Breast epithelium (tissue), 4 donors: ENCODE results near the gene RNF40. TPM values are rescaled to one million over a fixed set of nuclear protein-coding genes. Genes with fewer than 3 reads are reported as not detected.

Source experiments
- DNase-seq, 2 donors: peaks; one replicate each; pipeline ENCODE4 v3.0.0-alpha.2; 2019; ENCODE audit warnings: low spot score in 2 of 2
- H3K27ac ChIP-seq, 2 donors: fragments of 200-600 bp; sonication (generic) in 1 of 2; one replicate each; pipeline ENCODE4 v1.5.1; 2016 to 2019; ENCODE audit warnings: mild to moderate bottlenecking in 1 of 2
- H3K27me3 ChIP-seq, 2 donors: fragments of 200-600 bp; sonication (generic) in 1 of 2; one replicate each; pipeline versions ENCODE4 v1.5.1 to v1.6.0; 2017 to 2019; ENCODE audit warnings: control low read depth in 1 of 2, mild to moderate bottlenecking in 1 of 2
- H3K36me3 ChIP-seq: fragments of 200-600 bp; one replicate; pipeline ENCODE4 v1.5.1; 2019
- H3K4me1 ChIP-seq, 2 donors: fragments of 200-600 bp; sonication (generic); one replicate each; pipeline ENCODE4 v1.5.1; 2016 to 2019; ENCODE audit warnings: control low read depth in 1 of 2
- H3K4me3 ChIP-seq, 3 donors: fragments of 200-600 bp; sonication (generic); 1 replicate in 2 of 3; 2 replicates in 1 of 3; pipeline ENCODE4 v1.5.1; 2016 to 2019; ENCODE audit warnings: mild to moderate bottlenecking in 3 of 3, moderate library complexity in 2 of 3
- H3K9me3 ChIP-seq, 2 donors: fragments of 200-600 bp; sonication (generic) in 1 of 2; one replicate each; pipeline ENCODE4 v1.5.1; 2016 to 2019; ENCODE audit warnings: control low read depth in 1 of 2
- POLR2A ChIP-seq: fragments of 450-650 bp; IDR thresholded peaks from one replicate; pipeline ENCODE4 v1.6.1; 2016; ENCODE audit warnings: antibody characterized with exemption, mild to moderate bottlenecking, moderate library complexity
- POLR2AphosphoS5 ChIP-seq, 3 donors: sonication (generic); formaldehyde crosslinking; IDR thresholded peaks; one replicate each; pipeline ENCODE4 v1.6.1; 2017; ENCODE audit warnings: antibody characterized with exemption in 3 of 3
- intact Hi-C: fragments of 100-400 bp; cut with DNase I; formaldehyde crosslinking; loops from one replicate; pipeline ENCODE4 v1.15.1; 2023; ENCODE audit warnings: low total_unique reads
- total RNA-seq, 3 donors: library from RNA; depleted of rRNA; stranded (reverse); fragments of >200 nt; gene quantifications; one replicate each; pipeline ENCODE4 v1.1.0, GENCODE V29; 2016
- TF ChIP-seq, protein P1 (sequence below), 3 donors: fragments of 450-650 bp; IDR thresholded peaks; one replicate each; pipeline ENCODE4 v1.5.1; 2016 to 2017; ENCODE audit warnings: antibody characterized with exemption in 3 of 3, mild to moderate bottlenecking in 3 of 3, moderate library complexity in 3 of 3

RNF40 gene
- total RNA-seq, 3 donors from 2014 or later, result 77.0 to 84.7 (median 77.3) TPM

DNA sequence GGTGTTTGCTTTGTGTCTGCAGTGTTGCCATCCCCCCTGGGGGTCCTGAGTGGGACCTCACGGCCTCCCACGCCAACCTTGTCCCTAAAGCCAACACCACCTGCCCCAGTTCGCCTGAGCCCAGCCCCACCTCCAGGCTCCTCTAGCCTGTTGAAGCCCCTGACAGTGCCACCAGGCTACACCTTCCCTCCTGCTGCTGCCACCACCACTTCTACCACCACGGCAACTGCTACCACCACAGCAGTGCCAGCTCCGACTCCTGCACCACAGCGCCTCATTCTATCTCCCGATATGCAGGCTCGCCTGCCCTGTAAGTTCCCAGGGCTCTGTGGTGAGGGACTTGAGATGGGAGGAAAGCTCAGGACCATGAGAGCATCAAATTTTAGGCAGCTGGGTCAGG is 41.0 kb upstream of the RNF40 start:
- no peaks in the 10 kb centered on the region for H3K4me1 ChIP-seq
- no peaks in the 10 kb centered on the region for H3K9me3 ChIP-seq
- DNase-seq, result no peak
- no peak for TF ChIP-seq POLR2A
- TF ChIP-seq, protein P1, sequence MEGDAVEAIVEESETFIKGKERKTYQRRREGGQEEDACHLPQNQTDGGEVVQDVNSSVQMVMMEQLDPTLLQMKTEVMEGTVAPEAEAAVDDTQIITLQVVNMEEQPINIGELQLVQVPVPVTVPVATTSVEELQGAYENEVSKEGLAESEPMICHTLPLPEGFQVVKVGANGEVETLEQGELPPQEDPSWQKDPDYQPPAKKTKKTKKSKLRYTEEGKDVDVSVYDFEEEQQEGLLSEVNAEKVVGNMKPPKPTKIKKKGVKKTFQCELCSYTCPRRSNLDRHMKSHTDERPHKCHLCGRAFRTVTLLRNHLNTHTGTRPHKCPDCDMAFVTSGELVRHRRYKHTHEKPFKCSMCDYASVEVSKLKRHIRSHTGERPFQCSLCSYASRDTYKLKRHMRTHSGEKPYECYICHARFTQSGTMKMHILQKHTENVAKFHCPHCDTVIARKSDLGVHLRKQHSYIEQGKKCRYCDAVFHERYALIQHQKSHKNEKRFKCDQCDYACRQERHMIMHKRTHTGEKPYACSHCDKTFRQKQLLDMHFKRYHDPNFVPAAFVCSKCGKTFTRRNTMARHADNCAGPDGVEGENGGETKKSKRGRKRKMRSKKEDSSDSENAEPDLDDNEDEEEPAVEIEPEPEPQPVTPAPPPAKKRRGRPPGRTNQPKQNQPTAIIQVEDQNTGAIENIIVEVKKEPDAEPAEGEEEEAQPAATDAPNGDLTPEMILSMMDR (IDR thresholded peaks at IDR 0.05), result no peak
- no peak for TF ChIP-seq POLR2AphosphoS5 (IDR thresholded peaks at IDR 0.05)
- H3K27me3 ChIP-seq, result no peaks in the 10 kb centered on the region
- H3K27ac ChIP-seq, result no peak overlapping the region
- intact Hi-C loops, result no loop called here
- H3K4me3 ChIP-seq, result no peak overlapping the region
- peaks cover 37% of the 10 kb centered on the region for H3K36me3 ChIP-seq

DNA sequence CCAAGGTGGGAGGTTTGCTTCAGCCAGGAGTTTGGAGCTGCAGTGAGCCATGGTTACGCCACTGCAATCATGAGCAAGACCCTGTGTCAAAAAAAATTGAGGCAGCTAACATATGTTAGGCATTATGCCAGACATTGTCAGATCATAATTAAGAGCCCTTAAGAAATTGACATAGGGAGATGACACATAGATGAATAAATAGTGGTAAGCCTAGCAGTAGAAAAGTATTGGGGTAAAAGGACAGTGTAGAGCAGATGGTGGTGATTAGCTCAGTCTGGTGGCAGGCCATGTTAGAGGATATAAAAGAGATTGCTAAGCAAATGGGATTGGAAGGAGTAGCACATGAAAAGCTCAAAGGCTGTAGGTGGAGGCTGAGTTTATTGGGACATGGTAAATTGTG is 40.5 kb upstream of the RNF40 start:
- Histone ChIP-seq H3K36me3 (peaks cover 34% of the 10 kb centered on the region), H3K4me1 (no peaks in the 10 kb centered on the region), H3K27me3 (no peaks in the 10 kb centered on the region), H3K27ac (no peak overlapping the region), H3K4me3 (no peak overlapping the region), H3K9me3 (no peaks in the 10 kb centered on the region)
- TF ChIP-seq, protein P1 (IDR thresholded peaks at IDR 0.05), result no peak
- TF ChIP-seq POLR2AphosphoS5 (IDR thresholded peaks at IDR 0.05) (no peak), POLR2A (no peak)
- DNase-seq, result no peak
- intact Hi-C loops, result no loop called here

DNA sequence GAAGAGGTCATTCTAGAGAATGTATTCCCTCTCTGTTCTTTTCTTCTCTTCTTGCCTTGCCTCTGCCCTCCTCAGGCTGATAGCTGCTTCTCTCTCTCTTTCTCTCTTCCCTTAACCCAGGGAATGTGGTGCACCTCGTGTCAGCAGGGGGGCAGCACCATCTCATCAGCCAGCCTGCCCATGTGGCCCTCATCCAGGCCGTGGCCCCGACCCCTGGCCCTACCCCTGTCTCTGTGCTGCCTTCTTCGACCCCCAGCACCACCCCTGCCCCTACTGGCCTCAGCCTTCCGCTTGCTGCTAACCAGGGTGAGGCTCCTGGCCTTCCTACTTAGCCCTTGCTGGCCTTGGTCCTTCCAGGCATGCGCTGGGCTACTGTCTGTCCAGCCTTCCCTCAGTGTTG is 39.7 kb upstream of the RNF40 start:
- no peak overlapping the region for H3K27ac ChIP-seq
- no peaks in the 10 kb centered on the region for H3K4me1 ChIP-seq
- H3K9me3 ChIP-seq, result no peaks in the 10 kb centered on the region
- intact Hi-C loops, result no loop called here
- no peak overlapping the region for H3K4me3 ChIP-seq
- peaks cover 34% of the 10 kb centered on the region for H3K36me3 ChIP-seq
- TF ChIP-seq, protein P1 (IDR thresholded peaks at IDR 0.05), result no peak
- no peak for TF ChIP-seq POLR2AphosphoS5 (IDR thresholded peaks at IDR 0.05)
- no peak for TF ChIP-seq POLR2A
- no peak for DNase-seq
- no peaks in the 10 kb centered on the region for H3K27me3 ChIP-seq

DNA sequence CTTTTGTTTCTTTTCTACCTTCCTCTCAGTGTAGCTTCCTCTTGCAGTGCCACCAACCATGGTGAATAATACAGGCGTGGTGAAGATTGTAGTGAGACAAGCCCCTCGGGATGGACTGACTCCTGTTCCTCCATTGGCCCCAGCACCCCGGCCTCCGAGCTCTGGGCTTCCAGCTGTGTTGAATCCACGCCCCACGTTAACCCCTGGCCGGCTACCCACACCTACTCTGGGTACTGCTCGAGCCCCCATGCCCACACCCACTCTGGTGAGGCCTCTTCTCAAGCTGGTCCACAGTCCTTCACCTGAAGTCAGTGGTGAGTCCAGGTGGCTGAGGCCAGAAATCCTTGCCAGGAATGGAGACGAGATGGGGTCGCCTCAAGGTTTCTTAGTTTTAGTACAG is 39.2 kb upstream of the RNF40 start:
- intact Hi-C loops, result no loop called here
- TF ChIP-seq POLR2AphosphoS5 (IDR thresholded peaks at IDR 0.05) (no peak), POLR2A (no peak)
- TF ChIP-seq, protein P1 (IDR thresholded peaks at IDR 0.05), result no peak

DNA sequence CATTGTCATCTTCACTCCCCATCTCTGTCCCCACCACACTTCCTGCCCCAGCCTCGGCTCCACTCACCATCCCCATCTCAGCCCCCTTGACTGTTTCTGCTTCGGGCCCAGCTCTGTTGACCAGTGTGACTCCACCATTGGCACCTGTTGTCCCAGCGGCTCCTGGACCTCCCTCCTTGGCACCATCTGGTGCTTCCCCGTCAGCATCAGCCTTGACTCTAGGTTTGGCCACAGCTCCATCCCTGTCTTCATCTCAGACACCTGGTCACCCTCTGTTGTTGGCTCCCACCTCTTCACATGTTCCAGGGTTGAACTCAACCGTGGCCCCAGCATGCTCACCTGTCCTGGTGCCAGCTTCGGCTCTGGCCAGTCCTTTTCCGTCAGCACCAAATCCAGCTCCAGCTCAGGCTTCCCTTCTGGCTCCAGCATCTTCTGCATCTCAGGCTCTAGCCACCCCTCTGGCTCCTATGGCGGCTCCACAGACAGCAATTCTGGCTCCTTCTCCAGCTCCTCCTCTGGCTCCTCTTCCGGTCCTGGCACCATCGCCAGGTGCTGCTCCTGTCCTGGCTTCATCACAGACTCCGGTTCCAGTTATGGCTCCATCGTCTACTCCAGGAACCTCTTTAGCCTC is 38.3 kb upstream of the RNF40 start:
- no peak for DNase-seq
- intact Hi-C loops, result no loop called here
- no peak overlapping the region for H3K27ac ChIP-seq
- TF ChIP-seq POLR2A (no peak), POLR2AphosphoS5 (IDR thresholded peaks at IDR 0.05) (no peak)
- TF ChIP-seq, protein P1 (IDR thresholded peaks at IDR 0.05), result no peak
- H3K27me3 ChIP-seq, result no peaks in the 10 kb centered on the region
- H3K36me3 ChIP-seq, result peaks cover 34% of the 10 kb centered on the region
- no peaks in the 10 kb centered on the region for H3K4me1 ChIP-seq
- H3K9me3 ChIP-seq, result no peaks in the 10 kb centered on the region
- no peak overlapping the region for H3K4me3 ChIP-seq

More for the DNA sequence above, 39.2 kb upstream of the RNF40 start:
- Histone ChIP-seq H3K27ac (no peak overlapping the region), H3K9me3 (no peaks in the 10 kb centered on the region), H3K4me3 (no peak overlapping the region), H3K4me1 (no peaks in the 10 kb centered on the region), H3K27me3 (no peaks in the 10 kb centered on the region), H3K36me3 (peaks cover 34% of the 10 kb centered on the region)
- DNase-seq, result no peak
